GM19467 (cell line): Measurements from ENCODE around the gene RWDD2A.

Experiments used
- ATAC-seq: cut with Tn5 transposase; IDR thresholded peaks from one replicate; pipeline ENCODE4 v1.9.1; 2021; ENCODE audit warnings: mild to moderate bottlenecking, moderate library complexity; ENCODE audit not compliant: unreplicated experiment

Gene RWDD2A

DNA sequence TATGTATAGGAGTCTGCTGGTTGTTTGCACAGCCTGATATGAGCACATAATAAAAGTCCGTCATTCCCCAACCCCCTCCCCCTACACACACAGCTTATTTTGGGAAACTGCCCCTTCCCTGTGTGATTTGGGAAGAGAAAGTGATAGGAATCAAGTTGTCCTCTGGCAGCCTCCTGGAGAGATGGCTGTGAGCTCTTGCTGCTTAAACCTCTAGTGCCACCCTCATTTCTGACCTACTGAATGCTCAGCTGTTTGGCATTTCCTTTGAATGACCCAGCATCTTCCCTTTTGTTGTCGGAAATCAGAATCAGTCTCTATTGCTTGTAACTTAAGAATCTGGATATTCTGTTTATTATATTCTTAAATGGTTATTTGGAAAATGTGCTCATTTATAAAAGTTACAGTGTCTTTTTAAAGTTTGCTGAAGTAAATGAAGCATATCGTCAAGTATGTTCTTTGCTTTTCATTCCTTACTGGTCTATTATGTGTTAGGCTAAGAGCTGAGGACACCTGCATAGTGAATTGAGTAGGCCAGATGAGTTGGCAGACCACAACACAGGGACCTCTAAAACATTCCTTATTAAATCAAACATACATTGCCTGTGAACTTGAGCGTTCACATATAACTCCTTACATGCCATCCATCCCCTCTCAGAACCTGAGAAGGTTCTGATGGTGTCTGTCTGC, 5.5 kb downstream of the RWDD2A start:
- no peak for ATAC-seq

- no peak for ATAC-seq
Observed at GRCh38 chr6:83199173-83199862, 6.2 kb downstream of the RWDD2A start.

- no peak for ATAC-seq
Observed at GRCh38 chr6:83199863-83200225, 6.7 kb downstream of the RWDD2A start.

GRCh38 chr6:83202031-83202430, 8.9 kb downstream of the RWDD2A start:
- ATAC-seq: no peak

DNA sequence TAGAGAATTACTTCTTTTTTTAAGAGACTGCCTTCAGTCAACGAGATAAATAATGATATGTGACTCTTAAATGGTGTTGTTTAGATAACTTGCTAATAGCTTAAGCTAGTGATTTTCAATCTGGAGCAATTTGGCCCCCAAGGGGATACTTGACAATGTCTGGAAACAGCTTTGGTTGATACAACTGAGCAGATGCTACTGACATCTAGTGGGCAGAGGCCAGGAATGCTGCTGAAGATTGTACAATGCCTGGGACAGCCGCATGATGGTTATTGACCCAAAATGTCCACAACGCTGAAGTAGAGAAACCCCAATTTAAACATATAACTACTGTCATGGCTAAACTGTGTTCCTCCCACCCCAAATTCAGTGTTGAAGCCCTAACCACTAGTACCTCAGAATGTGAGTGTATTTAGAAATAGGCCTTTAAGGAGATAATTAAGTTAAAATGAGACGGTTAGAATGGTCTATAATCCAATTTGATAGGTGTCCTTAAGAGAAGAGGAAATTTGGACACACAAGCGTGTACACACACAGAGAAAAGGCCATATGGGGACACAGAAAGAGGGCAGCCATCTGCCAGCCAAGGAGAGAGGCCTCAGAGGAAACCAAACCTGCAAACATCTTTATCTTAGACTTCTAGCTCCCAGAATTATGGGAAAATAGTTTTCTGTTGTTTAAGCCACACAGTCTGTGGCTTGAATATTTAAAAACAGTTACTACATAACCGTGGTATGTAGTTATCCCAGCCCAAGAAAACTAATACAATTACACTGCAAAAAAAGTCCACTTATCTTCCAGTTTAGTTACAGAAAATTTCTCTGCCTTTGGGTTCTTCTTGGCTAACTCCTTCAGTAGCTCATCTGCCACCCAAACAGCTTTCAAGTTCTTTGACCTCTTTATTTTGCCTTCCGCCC, 22.2 kb downstream of the RWDD2A start:
- peak; percentile 99 for ATAC-seq

DNA sequence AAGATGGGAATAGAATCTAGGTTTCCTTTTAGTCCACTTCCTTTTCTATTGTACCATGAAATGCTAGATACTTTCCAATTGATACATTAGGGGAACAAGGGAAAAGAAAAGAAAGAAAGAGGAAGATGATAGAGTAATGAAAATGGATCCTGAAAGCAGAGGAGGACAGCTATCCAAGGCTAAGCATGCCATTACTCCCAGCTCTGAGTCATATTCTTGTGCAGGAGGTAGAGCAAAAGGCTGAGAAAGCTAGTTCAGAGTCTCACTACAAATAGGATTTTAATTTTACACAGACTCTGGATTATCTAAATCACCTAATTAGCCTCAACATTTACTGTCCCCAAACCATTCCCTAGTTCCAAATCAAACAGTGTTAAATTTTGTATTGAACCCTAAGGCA, 23.6 kb downstream of the RWDD2A start:
- no peak for ATAC-seq

DNA sequence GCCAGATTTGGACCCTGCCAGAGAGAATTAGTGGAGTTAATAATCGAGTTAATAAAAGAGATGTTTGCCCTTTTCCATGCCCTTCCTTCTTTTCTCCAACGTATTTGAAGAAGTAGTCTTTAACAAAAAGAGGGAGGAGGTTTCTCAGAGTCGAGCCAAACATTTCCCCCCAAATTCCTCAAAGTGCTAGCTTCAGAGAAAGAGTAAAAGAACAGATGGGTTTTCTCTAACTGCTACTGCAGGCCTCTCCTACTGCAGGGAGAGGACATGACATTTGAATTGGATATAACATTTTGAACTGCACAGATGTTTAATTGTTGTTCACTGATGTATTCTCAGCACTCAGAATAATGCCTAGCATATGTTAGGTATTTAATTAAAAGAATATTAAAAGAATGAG, 25.5 kb downstream of the RWDD2A start:
- ATAC-seq: no peak

DNA sequence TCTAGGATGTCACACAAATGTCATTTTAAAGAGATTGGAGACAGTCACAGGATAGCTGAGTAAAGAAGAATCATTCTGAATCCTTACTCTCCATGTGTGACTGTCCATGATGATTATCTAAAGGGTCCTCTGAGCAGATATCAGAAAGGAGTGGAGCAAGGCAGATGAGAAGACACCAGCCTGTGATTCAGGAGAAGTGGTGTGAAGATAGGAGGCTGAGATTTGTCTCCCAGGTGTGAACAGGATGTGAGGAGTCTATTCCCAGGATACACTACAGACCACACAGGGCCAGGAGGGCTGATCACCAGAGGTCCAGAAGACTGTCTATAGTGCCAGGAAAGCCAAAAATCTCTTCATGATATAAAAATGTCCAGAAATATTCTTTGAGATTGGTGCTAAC, 27.0 kb downstream of the RWDD2A start:
- ATAC-seq: no peak

- ATAC-seq: no peak
Observed at GRCh38 chr6:83221276-83221675, 28.1 kb downstream of the RWDD2A start.

- ATAC-seq: no peak
Observed at GRCh38 chr6:83221889-83222479, 28.8 kb downstream of the RWDD2A start.

DNA sequence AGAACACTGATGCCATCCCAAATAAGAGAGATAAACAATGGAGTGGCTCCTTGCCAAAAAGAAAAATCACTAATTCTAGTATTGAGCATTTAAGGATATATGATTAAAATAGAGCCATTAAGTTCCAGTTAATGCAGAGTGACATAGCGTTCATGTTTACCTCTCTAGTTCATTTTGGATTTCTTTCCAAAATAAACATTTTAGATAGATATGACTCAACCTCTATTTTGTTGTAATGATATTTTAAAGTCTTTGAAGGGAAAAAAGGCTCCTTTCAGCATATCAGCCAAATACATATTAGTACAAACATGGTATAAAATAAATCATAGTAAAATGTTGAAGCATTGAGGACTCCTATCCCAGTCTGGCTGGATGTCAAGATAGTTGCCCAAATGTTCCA, 33.4 kb downstream of the RWDD2A start:
- ATAC-seq: no peak

GRCh38 chr6:83231146-83231545, 38.0 kb downstream of the RWDD2A start:
- ATAC-seq: no peak

DNA sequence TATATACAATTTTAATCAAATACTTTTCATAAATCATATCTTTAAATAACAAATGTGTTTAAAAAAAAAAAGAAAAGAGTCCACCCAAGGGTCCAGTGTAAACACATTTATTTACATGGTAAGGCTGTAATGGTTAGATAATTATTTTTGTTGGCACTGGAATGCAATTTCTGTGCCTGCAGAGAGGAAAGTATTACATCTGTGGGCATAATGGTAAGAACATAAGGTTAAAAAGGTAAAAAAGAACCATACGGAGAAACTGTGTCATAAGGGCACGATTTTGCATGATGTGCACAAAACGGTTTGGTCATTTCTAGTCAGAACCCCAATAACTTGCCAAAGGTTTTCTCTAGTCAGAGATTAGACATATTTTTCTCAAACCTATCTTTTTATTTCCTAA, 54.3 kb downstream of the RWDD2A start:
- no peak for ATAC-seq
